Heart right ventricle (tissue), 16 donors: Measurements from ENCODE around the gene RNF222. TPM values are rescaled to one million over a fixed set of nuclear protein-coding genes. Genes with fewer than 3 reads are reported as not detected.
"Not testable (repeated sequence)": the region's sequence is repeated elsewhere in the genome, so short reads cannot be mapped to it uniquely, and the experiment has no call there.

Experiments
- ATAC-seq, 8 donors: fragments of 200-7000 bp; cut with Tn5 transposase; one replicate each; pipeline ENCODE4 v1.9.1; 2020; ENCODE audit warnings: mild to moderate bottlenecking in 8 of 8, moderate library complexity in 8 of 8, moderate number of reproducible peaks in 1 of 8
- DNase-seq, 2 donors: peaks; one replicate each; pipeline ENCODE4 v3.0.0-alpha.2; 2020
- H3K27ac ChIP-seq, 10 donors: fragments of 200-600 bp; sonication (generic) in 2 of 10; one replicate each; pipeline versions ENCODE4 v1.5.0 to v1.8.0; 2020 to 2022; ENCODE audit warnings: mild to moderate bottlenecking in 3 of 10
- H3K27me3 ChIP-seq, 7 donors: fragments of 200-600 bp; one replicate each; pipeline ENCODE4 v1.8.0; 2021 to 2022; ENCODE audit warnings: mild to moderate bottlenecking in 2 of 7
- H3K36me3 ChIP-seq, 9 donors: fragments of 200-600 bp; sonication (generic) in 1 of 9; one replicate each; pipeline versions ENCODE4 v1.5.0 to v1.8.0; 2020 to 2022; ENCODE audit warnings: mild to moderate bottlenecking in 2 of 9
- H3K4me1 ChIP-seq, 9 donors: fragments of 200-600 bp; sonication (generic) in 1 of 9; one replicate each; pipeline versions ENCODE4 v1.5.0 to v1.8.0; 2020 to 2022; ENCODE audit warnings: mild to moderate bottlenecking in 4 of 9
- H3K4me3 ChIP-seq, 10 donors: fragments of 200-600 bp; sonication (generic) in 2 of 10; one replicate each; pipeline versions ENCODE4 v1.5.0 to v1.8.0; 2020 to 2022; ENCODE audit warnings: mild to moderate bottlenecking in 7 of 10, moderate library complexity in 2 of 10
- H3K9me3 ChIP-seq, 11 donors: fragments of 200-600 bp in 10 of 11; sonication (generic) in 2 of 11; one replicate each; pipeline versions ENCODE4 v1.5.0 to v1.8.0; 2013 to 2022; ENCODE audit warnings: mild to moderate bottlenecking in 2 of 11, control low read depth in 1 of 11, moderate library complexity in 1 of 11
- CTCF ChIP-seq, 9 donors: fragments of 200-600 bp; sonication (generic) in 2 of 9; IDR thresholded peaks; one replicate each; pipeline versions ENCODE4 v1.5.0 to v1.8.0; 2021 to 2022; ENCODE audit warnings: antibody characterized with exemption in 9 of 9, mild to moderate bottlenecking in 5 of 9, moderate library complexity in 1 of 9
- WGBS, 2 donors: extraction: QIAGEN DNeasy Blood & Tissue Kit; methylation state at CpG; one replicate each; pipeline ENCODE4 v1.1.7; 2013; ENCODE audit warnings: inconsistent platforms in 1 of 2; 5-methylcytosine and 5-hydroxymethylcytosine counted together
- intact Hi-C, 10 donors: fragments of 100-400 bp; cut with DNase I; formaldehyde crosslinking; loops; one replicate each; pipeline versions ENCODE4 v1.11.1 to v1.14.2; 2022
- polyA plus RNA-seq, 2 donors: library from polyadenylated mRNA; stranded (reverse); fragments of 200-250 nt; gene quantifications; one replicate each; pipeline ENCODE4 v1.2.3, GENCODE V29; 2013
- total RNA-seq, 10 donors: library from RNA; stranded (reverse); fragmentation: NEBNext Ultra II Directional in 3 of 10; extraction: Animal tissue kit (Norgen Biotek cat#: 25700) in 3 of 10; gene quantifications; one replicate each; pipeline versions ENCODE4 v1.2.1 to v1.2.4, GENCODE V29; 2021 to 2023
- donor health status: Arrhythmogenic right ventricular cardiomyopathy.
- donor health status: ischemic (EF 13 %, LVEDD 7.1; RV severe dilation, severe dysfunction).
- donor health status: healthy with polysubstance abuse.
- donor health status: DM: no; HTN: yes; CAD: no.
- donor health status: DM: no; HTN: no; CAD: no.
- donor health status: ischemic (EF 25% LVEDD 6.9; RV normal size, moderate dysfunction).
- donor health status: ischemic (EF 25% LVEDD 5.7; RV mildly dilated, moderate dysfunction).
- donor health status: healthy.
- donor health status: DM: yes; HTN: yes; CAD: no.
- donor health status: Ischemic cardiomyopathy.
- donor health status: ischemic (EF 35%, LVEDD 5.7; RV mildly dilated, moderate dysfunction).
- donor health status: nonischemic (EF 11% LVEDD 7.7; RV severe dilation, severe dysfunction).
- donor health status: DM: yes; HTN: yes; CAD: no.
- donor health status: PGD.
- donor health status: ischemic (EF 29% LVEDD 5.4; RV normal size, mild dysfunction).
- donor health status: nonischemic (EF 23%, LVEDD 6.1; RV moderate dilation, normal function).

RNF222 gene
- total and polyA plus RNA-seq, 12 donors, result not detected

GRCh38 chr17:8353736-8354135, 43.9 kb downstream of the RNF222 start:
- DNase-seq, result no peak
- WGBS, 2 donors, result 69 to 72% methylated on average over 7 of the region's 7 CpGs
- Histone ChIP-seq H3K9me3 (no peaks in the 10 kb centered on the region), H3K36me3 (no peaks in the 10 kb centered on the region), H3K27me3 (no peaks in the 10 kb centered on the region), H3K27ac (peak overlapping the region in 4 of 10 donors; percentile 4 to 55 (median 49)), H3K4me3 (peak overlapping the region in 1 of 10 donors; percentile 0), H3K4me1 (peaks cover 0 to 18% (median under 1%) of the 10 kb centered on the region in 9 donors)
- peak in 1 of 8 donors; percentile 28 for ATAC-seq
- no peak for TF ChIP-seq CTCF (IDR thresholded peaks at IDR 0.05)
- intact Hi-C loops, result no loop called here

- intact Hi-C loops, result no loop called here
- WGBS, 2 donors, result 68 to 74% methylated on average over 7 of the region's 7 CpGs
Measured at GRCh38 chr17:8350339-8350738, 47.3 kb downstream of the RNF222 start.

GRCh38 chr17:8347001-8347400, 50.6 kb downstream of the RNF222 start:
- H3K36me3 ChIP-seq, ATAC-seq, intact Hi-C loops, H3K9me3 ChIP-seq, DNase-seq, H3K4me1 ChIP-seq, H3K27ac ChIP-seq: not testable (repeated sequence)
- H3K4me3 ChIP-seq, result peak overlapping the region in 4 of 10 donors; percentile 1 to 32 (median 18)
- H3K27me3 ChIP-seq, result peaks cover 0 to 27% (median 3%) of the 10 kb centered on the region in 7 donors
- WGBS, 2 donors, result 45 to 58% methylated on average over 20 to 25 of the region's 25 CpGs

More at GRCh38 chr17:8350339-8350738, 47.3 kb downstream of the RNF222 start:
- Histone ChIP-seq H3K36me3 (no peaks in the 10 kb centered on the region), H3K4me1 (peaks cover 0 to 17% (median 0%) of the 10 kb centered on the region in 9 donors), H3K27me3 (peaks cover 0 to 27% (median 3%) of the 10 kb centered on the region in 7 donors), H3K4me3 (no peak overlapping the region), H3K9me3 (no peaks in the 10 kb centered on the region), H3K27ac (no peak overlapping the region)
- DNase-seq (no peak), ATAC-seq (peak in 2 of 8 donors; percentile 38 to 63)
- no peak for TF ChIP-seq CTCF (IDR thresholded peaks at IDR 0.05)

GRCh38 chr17:8345951-8346665, 51.5 kb downstream of the RNF222 start:
- Histone ChIP-seq H3K36me3 (no peaks in the 10 kb centered on the region), H3K27ac (no peak overlapping the region), H3K27me3 (peaks cover 0 to 27% (median 3%) of the 10 kb centered on the region in 7 donors), H3K4me1 (no peaks in the 10 kb centered on the region), H3K4me3 (no peak overlapping the region), H3K9me3 (no peaks in the 10 kb centered on the region)
- no peak for DNase-seq
- intact Hi-C loops, result no loop called here
- 58 to 61% methylated on average over 5 of the region's 5 CpGs for WGBS, 2 donors
- no peak for TF ChIP-seq CTCF (IDR thresholded peaks at IDR 0.05)
- no peak for ATAC-seq
